Neural cell (in vitro differentiated cells): ENCODE measurements around the gene RBSN.

Source experiments
- CTCF ChIP-seq: fragments of 450-650 bp; IDR thresholded peaks from 2 replicates; pipeline ENCODE4 v1.5.1; 2014; ENCODE audit warnings: antibody characterized with exemption, mild to moderate bottlenecking, moderate library complexity; ENCODE audit not compliant: poor library complexity, severe bottlenecking
- EP300 ChIP-seq: fragments of 450-650 bp; conservative IDR thresholded peaks from 2 replicates; pipeline ENCODE4 v1.6.1; 2014; ENCODE audit warnings: antibody characterized with exemption, mild to moderate bottlenecking, moderate library complexity; ENCODE audit not compliant: poor library complexity, severe bottlenecking
- EZH2 ChIP-seq: fragments of 200-600, 300-800 bp; shearing (Covaris generic), sonication (generic); IDR thresholded peaks from 2 replicates; pipeline ENCODE4 v1.6.1; 2014; ENCODE audit warnings: antibody characterized with exemption, low read length, borderline replicate concordance, mild to moderate bottlenecking; ENCODE audit not compliant: insufficient read depth, poor library complexity, severe bottlenecking
- POLR2AphosphoS5 ChIP-seq: IDR thresholded peaks from 2 replicates; pipeline ENCODE4 v1.6.1; 2012
- RAD21 ChIP-seq: fragments of 450-650 bp; conservative IDR thresholded peaks from 2 replicates; pipeline ENCODE4 v1.6.1; 2014; ENCODE audit warnings: antibody characterized with exemption, mild to moderate bottlenecking, moderate library complexity
- TAF1 ChIP-seq: IDR thresholded peaks from 2 replicates; pipeline ENCODE4 v1.6.1; 2012; ENCODE audit warnings: low read depth

DNA sequence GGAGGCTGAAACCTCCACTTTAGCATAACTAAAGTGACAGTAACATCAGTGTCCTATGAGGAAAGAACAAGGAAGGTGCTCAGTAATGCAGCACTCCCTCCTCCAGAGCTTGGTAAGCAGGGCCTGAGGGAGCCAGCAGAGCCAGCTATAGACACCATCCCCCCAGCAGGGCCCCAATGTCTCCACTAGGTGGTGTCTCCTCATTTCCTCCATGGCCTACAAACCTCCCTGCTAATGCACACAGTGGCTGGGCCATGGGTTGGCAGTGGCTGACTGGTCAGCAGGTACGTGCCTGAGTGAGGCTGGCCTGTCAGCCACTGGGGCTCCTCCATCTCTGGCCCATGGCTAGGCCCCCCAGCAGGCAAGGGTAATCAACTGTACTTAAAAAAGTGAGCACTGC is 47.4 kb downstream of the RBSN start:
- no peak for TF ChIP-seq EP300
- no peak for TF ChIP-seq EZH2
- no peak for TF ChIP-seq TAF1
- peak; percentile 27 for TF ChIP-seq CTCF
- no peak for TF ChIP-seq POLR2AphosphoS5
- no peak for TF ChIP-seq RAD21
